Natural killer cell (primary cell): ENCODE measurements around the gene MIA. TPM values are rescaled to one million over a fixed set of nuclear protein-coding genes. Genes with fewer than 3 reads are reported as not detected.

ENCODE experiments used
- ATAC-seq, 3 donors: fragments of 150-1000 bp in 2 of 3; fragments of 200-7000 bp in 1 of 3; cut with Tn5 transposase; 1 replicate in 1 of 3; 2 replicates in 2 of 3; pipeline ENCODE4 v1.10.0; 2021; ENCODE audit warnings: mild to moderate bottlenecking in 2 of 3, moderate library complexity in 2 of 3
- DNase-seq, 2 donors: peaks; one replicate each; pipeline versions ENCODE4 v3.0.0 to v3.0.0-alpha.2; 2013 to 2021; ENCODE audit warnings: mixed read lengths in 1 of 2
- H3K27ac ChIP-seq: one replicate; pipeline ENCODE4 v1.5.1; 2013; ENCODE audit warnings: mild to moderate bottlenecking, low read length
- H3K27me3 ChIP-seq: one replicate; pipeline ENCODE4 v1.6.1; 2013; ENCODE audit warnings: low read length; ENCODE audit not compliant: control insufficient read depth, insufficient read depth
- H3K36me3 ChIP-seq: one replicate; pipeline ENCODE4 v1.6.1; 2013; ENCODE audit warnings: low read length; ENCODE audit not compliant: control insufficient read depth, insufficient read depth
- H3K4me1 ChIP-seq: one replicate; pipeline ENCODE4 v1.6.1; 2013; ENCODE audit warnings: low read length; ENCODE audit not compliant: control insufficient read depth, insufficient read depth
- H3K4me3 ChIP-seq: one replicate; pipeline ENCODE4 v1.5.1; 2013; ENCODE audit warnings: low read length
- H3K9me3 ChIP-seq: one replicate; pipeline ENCODE4 v1.6.1; 2013; ENCODE audit warnings: low read length; ENCODE audit not compliant: control insufficient read depth, insufficient read depth
- H3K27ac Mint-ChIP-seq, 2 donors: one replicate each; pipeline ENCODE4 v1.8.0; 2022; ENCODE audit warnings: mild to moderate bottlenecking in 2 of 2, mixed read lengths in 2 of 2, moderate library complexity in 1 of 2
- H3K27me3 Mint-ChIP-seq, 2 donors: one replicate each; pipeline ENCODE4 v1.8.0; 2022; ENCODE audit warnings: low read depth in 2 of 2, mixed read lengths in 2 of 2
- H3K36me3 Mint-ChIP-seq: one replicate; pipeline ENCODE4 v1.8.0; 2022; ENCODE audit warnings: mixed read lengths
- H3K4me1 Mint-ChIP-seq, 2 donors: one replicate each; pipeline ENCODE4 v1.8.0; 2022; ENCODE audit warnings: mixed read lengths in 2 of 2
- H3K4me3 Mint-ChIP-seq: one replicate; pipeline ENCODE4 v1.8.0; 2022; ENCODE audit warnings: mild to moderate bottlenecking, moderate library complexity, mixed read lengths
- H3K9me3 Mint-ChIP-seq, 2 donors: one replicate each; pipeline ENCODE4 v1.8.0; 2022; ENCODE audit warnings: mixed read lengths in 2 of 2
- CTCF ChIP-seq: fragments of 200-600 bp; IDR thresholded peaks from one replicate; pipeline ENCODE4 v1.8.0; 2022; ENCODE audit warnings: antibody characterized with exemption
- WGBS: methylation state at CpG from one replicate; pipeline ENCODE4 v1.1.7; 2013; ENCODE audit warnings: missing lambda C conversion rate; ENCODE audit not compliant: insufficient coverage; 5-methylcytosine and 5-hydroxymethylcytosine counted together
- intact Hi-C: fragments of 100-400 bp; cut with micrococcal nuclease; formaldehyde crosslinking; loops from one replicate; pipeline ENCODE4 v1.14.2; 2022
- total RNA-seq, 4 donors: library from RNA; stranded (reverse); fragments of 120-200 nt in 1 of 4; gene quantifications; one replicate each; pipeline versions ENCODE4 v1.2.3 to v1.2.4, GENCODE V29; 2013 to 2022

Gene MIA
- total RNA-seq, 3 donors from 2014 or later (not counting 1 experiment from before 2014, with no cell fraction given): not detected

DNA sequence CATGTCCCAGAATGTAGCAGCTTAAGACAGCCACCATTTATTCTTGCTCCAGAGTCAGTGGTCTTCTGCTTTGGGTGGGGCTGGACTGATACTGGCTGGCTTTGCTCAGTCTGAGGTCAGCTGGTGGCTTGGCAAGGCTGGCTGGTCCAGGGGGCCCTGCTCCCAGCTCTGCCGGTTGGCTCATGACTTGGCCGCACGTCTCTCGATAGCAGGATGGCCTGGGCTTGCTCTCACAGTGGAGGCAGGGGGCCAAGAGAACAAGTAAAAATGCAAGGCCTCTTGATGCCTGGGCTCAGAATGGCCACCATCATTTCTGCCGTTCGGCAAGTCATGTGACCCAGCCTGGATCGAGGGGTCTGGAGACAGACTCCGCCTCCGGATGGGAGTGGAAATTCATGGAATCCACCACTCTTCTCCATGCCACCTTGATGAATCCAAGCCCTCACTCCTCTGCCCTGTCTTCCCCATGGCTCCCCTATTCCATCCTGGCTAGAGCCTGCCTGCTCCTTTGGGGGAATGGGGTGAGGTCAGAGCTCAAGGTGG is 38.1 kb upstream of the MIA start:
- WGBS: 97% methylated on average over 9 of the region's 9 CpGs
- no peaks in the 10 kb centered on the region for H3K4me1 ChIP-seq
- H3K4me3 ChIP-seq: no peak overlapping the region
- Mint-ChIP-seq H3K4me3 (no peak overlapping the region), H3K9me3 (no peaks in the 10 kb centered on the region), H3K27me3 (no peaks in the 10 kb centered on the region), H3K4me1 (no peaks in the 10 kb centered on the region), H3K27ac (no peak overlapping the region), H3K36me3 (peaks cover 7% of the 10 kb centered on the region)
- H3K36me3 ChIP-seq: peaks cover 38% of the 10 kb centered on the region
- no peak for TF ChIP-seq CTCF
- ATAC-seq (no peak), DNase-seq (no peak)
- intact Hi-C loops: no loop called here
- H3K27me3 ChIP-seq: no peaks in the 10 kb centered on the region
- no peaks in the 10 kb centered on the region for H3K9me3 ChIP-seq
- no peak overlapping the region for H3K27ac ChIP-seq

DNA sequence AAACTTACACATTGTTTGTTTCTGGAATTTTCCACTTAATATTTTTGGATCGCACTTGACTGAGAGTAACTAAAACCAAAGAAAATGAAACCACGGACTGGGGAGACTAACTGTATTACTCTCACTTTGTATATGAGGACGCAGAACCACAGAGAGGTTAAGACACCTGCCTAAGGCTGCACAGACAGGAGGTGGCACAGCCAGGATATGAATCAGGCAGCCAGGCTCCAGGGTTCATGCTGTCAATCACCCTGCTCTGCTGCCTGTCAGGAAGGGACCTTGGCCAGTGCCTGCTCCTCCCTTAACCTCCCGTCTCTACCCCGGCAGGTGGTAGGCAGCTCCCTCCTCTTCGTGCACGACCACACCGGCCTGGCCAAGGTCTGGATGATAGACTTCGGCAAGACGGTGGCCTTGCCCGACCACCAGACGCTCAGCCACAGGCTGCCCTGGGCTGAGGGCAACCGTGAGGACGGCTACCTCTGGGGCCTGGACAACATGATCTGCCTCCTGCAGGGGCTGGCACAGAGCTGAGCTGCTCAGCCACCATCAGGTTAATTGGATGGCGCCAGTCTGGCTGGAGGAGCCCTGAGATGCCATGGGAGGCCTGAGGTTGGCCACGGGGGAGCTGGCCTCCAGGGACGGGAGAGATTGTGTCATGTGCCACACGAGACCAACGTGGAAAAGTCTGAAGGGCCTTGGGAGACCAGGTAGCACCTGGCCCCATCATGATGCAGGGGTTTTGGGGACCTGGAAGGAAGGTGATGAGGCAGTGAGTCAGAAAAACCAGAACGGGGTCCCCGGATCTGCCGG is 36.1 kb upstream of the MIA start:
- no peak overlapping the region for H3K27ac Mint-ChIP-seq
- H3K4me3 Mint-ChIP-seq: no peak overlapping the region
- no peak overlapping the region for H3K4me3 ChIP-seq
- intact Hi-C loops: no loop called here
- WGBS: 91% methylated on average over 22 of the region's 22 CpGs
- no peaks in the 10 kb centered on the region for H3K27me3 Mint-ChIP-seq
- TF ChIP-seq CTCF: no peak
- DNase-seq (no peak), ATAC-seq (no peak)
- no peaks in the 10 kb centered on the region for H3K4me1 Mint-ChIP-seq
- H3K36me3 Mint-ChIP-seq: peaks cover under 1% of the 10 kb centered on the region
- no peaks in the 10 kb centered on the region for H3K27me3 ChIP-seq
- peaks cover 29% of the 10 kb centered on the region for H3K36me3 ChIP-seq
- H3K4me1 ChIP-seq: no peaks in the 10 kb centered on the region
- H3K27ac ChIP-seq: no peak overlapping the region
- no peaks in the 10 kb centered on the region for H3K9me3 Mint-ChIP-seq
- H3K9me3 ChIP-seq: no peaks in the 10 kb centered on the region

- peaks cover 25% of the 10 kb centered on the region for H3K36me3 ChIP-seq
- intact Hi-C loops: no loop called here
- ATAC-seq: no peak
- Mint-ChIP-seq H3K4me3 (no peak overlapping the region), H3K36me3 (no peaks in the 10 kb centered on the region), H3K4me1 (no peaks in the 10 kb centered on the region), H3K27ac (no peak overlapping the region), H3K9me3 (no peaks in the 10 kb centered on the region), H3K27me3 (no peaks in the 10 kb centered on the region)
- no peak overlapping the region for H3K4me3 ChIP-seq
- no peaks in the 10 kb centered on the region for H3K9me3 ChIP-seq
- no peak for TF ChIP-seq CTCF
- no peaks in the 10 kb centered on the region for H3K4me1 ChIP-seq
- no peaks in the 10 kb centered on the region for H3K27me3 ChIP-seq
- DNase-seq: no peak
- WGBS: 91% methylated on average over 16 of the region's 16 CpGs
- H3K27ac ChIP-seq: no peak overlapping the region
These were observed 35.2 kb upstream of the MIA start for GRCh38 chr19:40739871-40740703.
